ENCODE results near the gene HPCAL1.

Gene HPCAL1

DNA sequence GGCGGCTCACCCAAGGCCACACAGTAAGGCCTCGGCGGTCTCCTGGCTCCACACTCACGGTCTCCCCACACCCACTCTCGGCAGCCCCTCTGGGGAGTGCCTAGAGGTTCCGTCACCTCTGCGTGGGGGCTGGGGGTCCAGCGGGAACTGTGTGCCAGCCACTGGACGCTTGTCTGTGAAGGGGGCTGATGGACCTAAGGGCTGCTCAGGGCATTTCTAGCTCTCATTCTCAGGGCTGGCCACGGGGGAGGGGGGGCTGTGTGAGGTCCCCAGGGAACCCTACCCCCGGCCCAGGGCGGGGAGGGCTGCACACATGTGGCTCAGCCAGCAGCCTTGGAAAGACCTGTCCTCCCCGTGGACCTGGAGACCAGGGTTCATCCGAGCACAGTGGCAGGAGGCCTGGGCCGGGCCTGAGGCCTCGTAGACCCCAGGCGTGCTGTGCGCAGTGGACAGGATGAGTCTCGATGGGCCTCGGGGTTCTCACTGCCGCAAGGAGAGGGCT is 172.6 kb downstream of the HPCAL1 start:
- no peak for DNase-seq

DNA sequence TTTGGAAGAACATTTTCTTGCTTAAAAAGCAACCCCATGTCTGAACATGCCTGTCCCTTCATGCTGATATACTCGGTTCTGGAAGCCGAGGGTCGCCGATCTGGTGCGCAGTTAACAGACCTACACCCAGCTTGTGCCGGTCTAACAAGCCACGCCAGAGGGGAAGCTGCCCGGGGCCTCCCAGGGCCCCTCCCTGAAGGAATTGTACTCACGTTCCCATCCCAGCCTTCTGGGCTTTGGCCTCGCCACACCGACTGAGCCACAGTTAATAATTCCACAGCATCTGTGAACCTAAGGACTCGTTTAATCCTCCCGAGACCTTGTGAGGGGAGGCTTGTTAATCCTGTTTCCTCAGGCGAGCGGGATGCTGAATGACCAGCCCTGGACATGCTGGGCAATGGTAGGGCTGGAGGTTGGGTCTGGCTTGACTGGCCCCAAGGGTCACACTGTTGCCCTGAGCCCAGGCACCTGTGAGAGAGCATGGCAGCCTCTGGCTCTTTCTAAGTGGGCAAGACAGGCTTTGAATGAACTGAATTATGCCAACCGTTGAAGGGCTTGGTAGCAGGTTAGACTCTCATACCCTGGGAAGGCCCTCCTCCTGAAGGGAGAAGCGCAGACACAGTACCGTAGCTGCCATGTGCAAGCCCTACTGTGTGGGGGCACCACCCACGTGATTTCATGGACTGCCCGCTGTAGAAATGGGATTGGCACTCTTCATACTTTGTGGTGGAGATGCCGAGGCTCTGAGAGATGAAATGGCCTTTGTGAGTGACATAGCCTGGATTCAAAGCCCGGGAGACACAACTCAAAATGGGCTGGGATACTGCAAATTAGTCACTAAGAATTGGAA is 173.3 kb downstream of the HPCAL1 start:
- DNase-seq, result no peak

DNA sequence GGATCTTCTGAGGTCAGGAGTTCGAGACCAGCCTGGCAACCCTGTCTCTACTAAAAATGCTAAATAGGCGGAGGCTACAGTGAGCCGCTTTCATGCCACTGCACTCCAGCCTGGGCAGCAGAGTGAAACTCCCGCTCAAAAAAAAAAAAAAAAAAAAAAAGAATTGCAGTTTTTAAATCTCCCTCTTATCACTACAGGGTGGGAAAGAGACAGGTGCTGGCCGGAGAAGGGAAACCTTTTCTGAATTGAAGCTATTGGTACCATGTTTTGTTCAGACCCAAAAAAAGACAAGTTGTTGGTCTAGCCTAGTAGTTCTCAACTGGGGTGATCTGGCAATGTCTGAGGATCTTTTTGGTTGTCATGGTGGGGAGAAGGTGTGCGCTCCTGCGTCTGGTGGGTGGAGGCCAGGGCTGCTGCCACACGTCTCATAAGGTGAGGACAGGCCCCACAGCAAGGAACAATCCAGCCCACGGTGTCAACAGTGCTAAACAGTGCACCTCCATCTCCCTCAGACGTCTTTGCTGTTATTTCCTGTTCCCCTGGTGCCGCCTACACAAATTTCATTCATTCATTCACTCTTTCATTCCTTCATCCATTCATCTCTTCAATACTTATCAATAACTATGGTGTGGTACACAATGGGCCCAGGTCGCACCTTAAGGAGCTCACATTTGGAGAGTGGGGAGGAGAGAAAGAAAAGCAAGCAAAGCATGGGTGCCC is 174.2 kb downstream of the HPCAL1 start:
- no peak for DNase-seq

All from NCI-H1694 treated with DMSO at 0.1 percent for 48 hours (cell line).